Measurements from ENCODE around the gene MPC2. TPM values are rescaled to one million over a fixed set of nuclear protein-coding genes. Genes with fewer than 3 reads are reported as not detected.

MPC2 gene
- polyA plus RNA-seq, 3 donors: 14.2 to 70.3 (median 59.4) TPM

DNA sequence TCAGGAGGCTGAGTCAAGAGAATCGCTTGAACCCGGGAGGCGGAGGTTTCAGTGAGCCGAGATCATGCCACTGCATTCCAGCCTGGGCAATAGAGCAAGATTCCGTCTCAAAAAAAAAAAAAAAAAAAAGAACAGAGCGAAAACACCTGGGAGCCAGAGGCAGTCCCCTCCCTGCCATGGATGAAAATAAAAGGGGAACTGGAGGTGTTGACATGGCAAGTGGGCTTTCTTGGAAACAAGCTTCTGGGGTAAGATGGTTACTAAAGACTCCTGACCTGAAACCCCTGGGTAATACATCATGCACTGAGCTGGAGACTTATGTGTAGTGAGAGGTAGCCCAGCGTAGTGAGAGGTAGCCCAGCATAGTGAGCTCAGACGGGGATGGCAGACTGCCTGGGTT is 54.5 kb downstream of the MPC2 start:
- WGBS (ENCODE audit: insufficient coverage): 100% methylated on average over 1 of the region's 8 CpGs
- no peaks in the 10 kb centered on the region for H3K36me3 Mint-ChIP-seq
- no peak overlapping the region for H2AFZ ChIP-seq (ENCODE audit: insufficient read depth, low read depth, low read length, poor library complexity, severe bottlenecking)
- H3K9me3 Mint-ChIP-seq: peaks cover 0 to 9% (median 4%) of the 10 kb centered on the region in 7 donors
- H3K4me3 ChIP-seq (replicated peaks in 1 of 3; ENCODE audit: low read depth in 2 of 3, low read length in 3 of 3): no peak overlapping the region
- intact Hi-C loops (cut with micrococcal nuclease): no loop called here
- no peaks in the 10 kb centered on the region for H3K79me2 ChIP-seq (ENCODE audit: insufficient read depth, low read length)
- no peak overlapping the region for H3K4me3 Mint-ChIP-seq
- no peak for DNase-seq
- H4K20me1 ChIP-seq (ENCODE audit: insufficient read depth, low read length): no peaks in the 10 kb centered on the region
- no peaks in the 10 kb centered on the region for H3K27me3 Mint-ChIP-seq (ENCODE audit: low read depth in 3 of 3)
- H3K9me3 ChIP-seq (replicated peaks in 1 of 2; ENCODE audit: control insufficient read depth in 1 of 2, insufficient read depth in 1 of 2, low read length in 2 of 2): no peaks in the 10 kb centered on the region
- H3K27ac Mint-ChIP-seq: no peak overlapping the region
- no peaks in the 10 kb centered on the region for H3K36me3 ChIP-seq (replicated peaks in 1 of 2; ENCODE audit: control insufficient read depth in 1 of 2, insufficient read depth in 2 of 2, low read length in 2 of 2)
- no peak overlapping the region for H3K27ac ChIP-seq (ENCODE audit: low read depth in 1 of 2, low read length in 2 of 2)
- no peaks in the 10 kb centered on the region for H3K4me1 ChIP-seq (ENCODE audit: control insufficient read depth in 1 of 2, insufficient read depth in 2 of 2, low read length in 2 of 2)
- TF ChIP-seq, protein P1, sequence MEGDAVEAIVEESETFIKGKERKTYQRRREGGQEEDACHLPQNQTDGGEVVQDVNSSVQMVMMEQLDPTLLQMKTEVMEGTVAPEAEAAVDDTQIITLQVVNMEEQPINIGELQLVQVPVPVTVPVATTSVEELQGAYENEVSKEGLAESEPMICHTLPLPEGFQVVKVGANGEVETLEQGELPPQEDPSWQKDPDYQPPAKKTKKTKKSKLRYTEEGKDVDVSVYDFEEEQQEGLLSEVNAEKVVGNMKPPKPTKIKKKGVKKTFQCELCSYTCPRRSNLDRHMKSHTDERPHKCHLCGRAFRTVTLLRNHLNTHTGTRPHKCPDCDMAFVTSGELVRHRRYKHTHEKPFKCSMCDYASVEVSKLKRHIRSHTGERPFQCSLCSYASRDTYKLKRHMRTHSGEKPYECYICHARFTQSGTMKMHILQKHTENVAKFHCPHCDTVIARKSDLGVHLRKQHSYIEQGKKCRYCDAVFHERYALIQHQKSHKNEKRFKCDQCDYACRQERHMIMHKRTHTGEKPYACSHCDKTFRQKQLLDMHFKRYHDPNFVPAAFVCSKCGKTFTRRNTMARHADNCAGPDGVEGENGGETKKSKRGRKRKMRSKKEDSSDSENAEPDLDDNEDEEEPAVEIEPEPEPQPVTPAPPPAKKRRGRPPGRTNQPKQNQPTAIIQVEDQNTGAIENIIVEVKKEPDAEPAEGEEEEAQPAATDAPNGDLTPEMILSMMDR (IDR thresholded peaks at IDR 0.05): no peak
- no peak overlapping the region for H3K9ac ChIP-seq (ENCODE audit: insufficient read depth, low read length, poor library complexity, severe bottlenecking)
- H3K27me3 ChIP-seq (ENCODE audit: control insufficient read depth in 2 of 2, insufficient read depth in 2 of 2, low read length in 2 of 2): no peaks in the 10 kb centered on the region
- no peaks in the 10 kb centered on the region for H3K4me1 Mint-ChIP-seq
- no peak overlapping the region for H3K4me2 ChIP-seq (replicated peaks; ENCODE audit: extremely low read depth, low read length, poor library complexity, severe bottlenecking)

- Mint-ChIP-seq H3K36me3 (no peaks in the 10 kb centered on the region), H3K9me3 (peaks cover 0 to 9% (median 4%) of the 10 kb centered on the region in 7 donors), H3K4me1 (no peaks in the 10 kb centered on the region), H3K4me3 (no peak overlapping the region), H3K27ac (no peak overlapping the region), H3K27me3 (ENCODE audit: low read depth in 3 of 3) (no peaks in the 10 kb centered on the region)
- DNase-seq: no peak
- intact Hi-C loops (cut with micrococcal nuclease): no loop called here
- TF ChIP-seq, protein P1 (IDR thresholded peaks at IDR 0.05): no peak
- Histone ChIP-seq H3K4me2 (replicated peaks; ENCODE audit: extremely low read depth, low read length, poor library complexity, severe bottlenecking) (no peak overlapping the region), H3K4me3 (replicated peaks in 1 of 3; ENCODE audit: low read depth in 2 of 3, low read length in 3 of 3) (no peak overlapping the region), H3K9me3 (replicated peaks in 1 of 2; ENCODE audit: control insufficient read depth in 1 of 2, insufficient read depth in 1 of 2, low read length in 2 of 2) (no peaks in the 10 kb centered on the region), H3K27me3 (ENCODE audit: control insufficient read depth in 2 of 2, insufficient read depth in 2 of 2, low read length in 2 of 2) (no peaks in the 10 kb centered on the region), H3K36me3 (replicated peaks in 1 of 2; ENCODE audit: control insufficient read depth in 1 of 2, insufficient read depth in 2 of 2, low read length in 2 of 2) (no peaks in the 10 kb centered on the region), H3K27ac (ENCODE audit: low read depth in 1 of 2, low read length in 2 of 2) (no peak overlapping the region), H2AFZ (ENCODE audit: insufficient read depth, low read depth, low read length, poor library complexity, severe bottlenecking) (no peak overlapping the region), H3K79me2 (ENCODE audit: insufficient read depth, low read length) (no peaks in the 10 kb centered on the region), H4K20me1 (ENCODE audit: insufficient read depth, low read length) (no peaks in the 10 kb centered on the region), H3K4me1 (ENCODE audit: control insufficient read depth in 1 of 2, insufficient read depth in 2 of 2, low read length in 2 of 2) (no peaks in the 10 kb centered on the region), H3K9ac (ENCODE audit: insufficient read depth, low read length, poor library complexity, severe bottlenecking) (no peak overlapping the region)
- no CpG with 5 or more reads among the region's 3 CpGs for WGBS (ENCODE audit: insufficient coverage)
Measured at GRCh38 chr1:167881786-167882185, 55.1 kb downstream of the MPC2 start.

Measured in CD14-positive monocyte (primary cell).